Uterus (tissue), 4 donors: ENCODE data around the gene CRMP1. TPM values are rescaled to one million over a fixed set of nuclear protein-coding genes. Genes with fewer than 3 reads are reported as not detected.

Experiments used
- DNase-seq, 2 donors: peaks; one replicate each; pipeline ENCODE4 v3.0.0-alpha.2; 2019 to 2020
- H3K27ac ChIP-seq, 2 donors: fragments of 200-600 bp; sonication (generic); 1 replicate in 1 of 2; 2 replicates in 1 of 2; pipeline ENCODE4 v1.5.1; 2016 to 2018
- H3K27me3 ChIP-seq, 2 donors: fragments of 200-600 bp; sonication (generic); one replicate each; pipeline ENCODE4 v1.5.1; 2018 to 2019; ENCODE audit warnings: control low read depth in 1 of 2
- H3K36me3 ChIP-seq, 2 donors: fragments of 200-600 bp; sonication (generic); one replicate each; pipeline ENCODE4 v1.5.1; 2019; ENCODE audit warnings: control low read depth in 1 of 2
- H3K4me1 ChIP-seq, 2 donors: fragments of 200-600 bp; sonication (generic); one replicate each; pipeline ENCODE4 v1.5.1; 2018 to 2019; ENCODE audit warnings: control low read depth in 1 of 2
- H3K4me3 ChIP-seq, 2 donors: fragments of 200-600 bp; sonication (generic); 1 replicate in 1 of 2; 2 replicates in 1 of 2; pipeline ENCODE4 v1.5.1; 2018 to 2019; ENCODE audit warnings: mild to moderate bottlenecking in 1 of 2
- H3K9me3 ChIP-seq, 2 donors: fragments of 200-600 bp; sonication (generic); one replicate each; pipeline ENCODE4 v1.5.1; 2019; ENCODE audit warnings: control low read depth in 1 of 2
- POLR2A ChIP-seq, 2 donors: fragments of 450-650 bp; IDR thresholded peaks; one replicate each; pipeline ENCODE4 v1.6.1; 2016; ENCODE audit warnings: antibody characterized with exemption in 2 of 2, mild to moderate bottlenecking in 1 of 2, moderate library complexity in 1 of 2
- intact Hi-C: fragments of 100-400 bp; cut with DNase I; formaldehyde crosslinking; loops from one replicate; pipeline ENCODE4 v1.15.1; 2023; ENCODE audit warnings: low total_unique reads
- total RNA-seq, 4 donors: library from RNA; depleted of rRNA in 3 of 4; stranded (reverse); fragments of >200 nt in 3 of 4; gene quantifications; one replicate each; pipeline versions ENCODE4 v1.1.0 to v1.2.4, GENCODE V29; 2014 to 2023
- TF ChIP-seq, protein P1 (sequence below), 4 experiments: fragments of 200-600 bp in 2 of 4; fragments of 450-650 bp in 2 of 4; sonication (generic) in 2 of 4; IDR thresholded peaks; one replicate each; pipeline ENCODE4 v1.5.1; 2016 to 2019; ENCODE audit warnings: antibody characterized with exemption in 4 of 4, mild to moderate bottlenecking in 2 of 4, moderate library complexity in 1 of 4
- donor health status: DM: yes; HTN: yes; CAD: no.

The CRMP1 gene
- total RNA-seq, 4 donors from 2014 or later = 0.59 to 42.8 (median 2.3) TPM

DNA sequence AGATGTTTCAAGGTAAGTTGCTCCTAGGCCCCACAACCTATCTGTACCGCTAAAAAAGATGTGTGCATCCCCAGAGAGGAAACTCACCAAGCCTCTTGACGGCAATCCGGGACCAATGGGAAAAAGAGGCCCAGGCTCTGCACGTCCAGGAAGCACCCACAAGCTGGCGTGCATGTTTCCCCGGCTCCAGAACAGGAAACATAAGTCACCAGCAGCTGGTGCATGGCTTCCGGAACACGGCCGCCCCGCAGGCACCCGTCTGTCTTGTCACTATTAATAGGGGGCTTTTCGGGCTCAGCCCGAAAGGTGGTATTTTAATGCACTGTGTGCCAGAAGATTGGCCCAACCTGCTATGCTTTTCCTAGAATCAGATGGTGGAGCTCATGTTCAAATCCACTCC lies 22.2 kb downstream of the CRMP1 start:
- Histone ChIP-seq H3K4me3 (no peak overlapping the region), H3K27me3 (no peaks in the 10 kb centered on the region), H3K27ac (no peak overlapping the region), H3K9me3 (no peaks in the 10 kb centered on the region), H3K4me1 (no peaks in the 10 kb centered on the region), H3K36me3 (no peaks in the 10 kb centered on the region)
- intact Hi-C loops = no loop called here
- TF ChIP-seq POLR2A (IDR thresholded peaks at IDR 0.05) = no peak
- TF ChIP-seq, protein P1, sequence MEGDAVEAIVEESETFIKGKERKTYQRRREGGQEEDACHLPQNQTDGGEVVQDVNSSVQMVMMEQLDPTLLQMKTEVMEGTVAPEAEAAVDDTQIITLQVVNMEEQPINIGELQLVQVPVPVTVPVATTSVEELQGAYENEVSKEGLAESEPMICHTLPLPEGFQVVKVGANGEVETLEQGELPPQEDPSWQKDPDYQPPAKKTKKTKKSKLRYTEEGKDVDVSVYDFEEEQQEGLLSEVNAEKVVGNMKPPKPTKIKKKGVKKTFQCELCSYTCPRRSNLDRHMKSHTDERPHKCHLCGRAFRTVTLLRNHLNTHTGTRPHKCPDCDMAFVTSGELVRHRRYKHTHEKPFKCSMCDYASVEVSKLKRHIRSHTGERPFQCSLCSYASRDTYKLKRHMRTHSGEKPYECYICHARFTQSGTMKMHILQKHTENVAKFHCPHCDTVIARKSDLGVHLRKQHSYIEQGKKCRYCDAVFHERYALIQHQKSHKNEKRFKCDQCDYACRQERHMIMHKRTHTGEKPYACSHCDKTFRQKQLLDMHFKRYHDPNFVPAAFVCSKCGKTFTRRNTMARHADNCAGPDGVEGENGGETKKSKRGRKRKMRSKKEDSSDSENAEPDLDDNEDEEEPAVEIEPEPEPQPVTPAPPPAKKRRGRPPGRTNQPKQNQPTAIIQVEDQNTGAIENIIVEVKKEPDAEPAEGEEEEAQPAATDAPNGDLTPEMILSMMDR (IDR thresholded peaks at IDR 0.05) = no peak
- DNase-seq = no peak

DNA sequence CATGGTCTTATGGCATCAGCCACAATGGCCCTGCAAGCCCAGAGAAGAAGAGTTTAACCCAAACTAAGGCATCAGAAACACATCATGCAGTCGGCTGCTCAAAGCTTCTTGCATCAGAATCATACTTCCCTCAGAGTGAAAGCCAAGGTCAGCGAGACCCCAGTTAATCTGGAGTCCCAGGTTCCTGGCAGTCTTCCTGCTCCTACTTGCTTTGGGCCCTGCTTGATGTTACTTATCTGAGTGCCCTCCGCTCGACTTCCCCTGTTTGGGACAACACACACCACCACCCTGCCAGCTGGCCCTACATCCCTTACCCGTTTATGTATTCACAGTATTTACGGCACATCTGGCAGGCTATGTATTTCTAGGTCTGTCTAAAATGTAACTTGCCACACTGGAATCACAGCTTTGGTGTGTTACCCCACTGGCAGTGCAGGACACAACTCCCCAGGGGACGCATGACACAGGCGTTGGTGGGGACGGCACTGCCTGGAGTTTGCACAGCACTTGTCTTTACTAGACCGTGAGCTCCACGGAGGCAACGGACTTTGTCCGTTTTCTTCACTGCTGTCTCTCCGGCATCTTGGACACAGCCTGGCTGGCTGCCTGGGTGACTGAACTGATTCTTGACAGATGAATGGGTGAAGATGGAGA lies 22.8 kb downstream of the CRMP1 start:
- no peaks in the 10 kb centered on the region for H3K4me1 ChIP-seq
- no peak for DNase-seq
- intact Hi-C loops = no loop called here
- no peak overlapping the region for H3K27ac ChIP-seq
- H3K9me3 ChIP-seq = no peaks in the 10 kb centered on the region
- H3K4me3 ChIP-seq = no peak overlapping the region
- no peaks in the 10 kb centered on the region for H3K36me3 ChIP-seq
- TF ChIP-seq, protein P1 (IDR thresholded peaks at IDR 0.05) = no peak
- TF ChIP-seq POLR2A (IDR thresholded peaks at IDR 0.05) = no peak
- H3K27me3 ChIP-seq = no peaks in the 10 kb centered on the region

- no peaks in the 10 kb centered on the region for H3K27me3 ChIP-seq
- no peak for TF ChIP-seq POLR2A (IDR thresholded peaks at IDR 0.05)
- TF ChIP-seq, protein P1 (IDR thresholded peaks at IDR 0.05) = no peak
- intact Hi-C loops = no loop called here
- no peak overlapping the region for H3K27ac ChIP-seq
- no peaks in the 10 kb centered on the region for H3K4me1 ChIP-seq
- no peak for DNase-seq
- H3K36me3 ChIP-seq = no peaks in the 10 kb centered on the region
- H3K9me3 ChIP-seq = no peaks in the 10 kb centered on the region
- no peak overlapping the region for H3K4me3 ChIP-seq
Observed at GRCh38 chr4:5867866-5868265, 25.0 kb downstream of the CRMP1 start.

DNA sequence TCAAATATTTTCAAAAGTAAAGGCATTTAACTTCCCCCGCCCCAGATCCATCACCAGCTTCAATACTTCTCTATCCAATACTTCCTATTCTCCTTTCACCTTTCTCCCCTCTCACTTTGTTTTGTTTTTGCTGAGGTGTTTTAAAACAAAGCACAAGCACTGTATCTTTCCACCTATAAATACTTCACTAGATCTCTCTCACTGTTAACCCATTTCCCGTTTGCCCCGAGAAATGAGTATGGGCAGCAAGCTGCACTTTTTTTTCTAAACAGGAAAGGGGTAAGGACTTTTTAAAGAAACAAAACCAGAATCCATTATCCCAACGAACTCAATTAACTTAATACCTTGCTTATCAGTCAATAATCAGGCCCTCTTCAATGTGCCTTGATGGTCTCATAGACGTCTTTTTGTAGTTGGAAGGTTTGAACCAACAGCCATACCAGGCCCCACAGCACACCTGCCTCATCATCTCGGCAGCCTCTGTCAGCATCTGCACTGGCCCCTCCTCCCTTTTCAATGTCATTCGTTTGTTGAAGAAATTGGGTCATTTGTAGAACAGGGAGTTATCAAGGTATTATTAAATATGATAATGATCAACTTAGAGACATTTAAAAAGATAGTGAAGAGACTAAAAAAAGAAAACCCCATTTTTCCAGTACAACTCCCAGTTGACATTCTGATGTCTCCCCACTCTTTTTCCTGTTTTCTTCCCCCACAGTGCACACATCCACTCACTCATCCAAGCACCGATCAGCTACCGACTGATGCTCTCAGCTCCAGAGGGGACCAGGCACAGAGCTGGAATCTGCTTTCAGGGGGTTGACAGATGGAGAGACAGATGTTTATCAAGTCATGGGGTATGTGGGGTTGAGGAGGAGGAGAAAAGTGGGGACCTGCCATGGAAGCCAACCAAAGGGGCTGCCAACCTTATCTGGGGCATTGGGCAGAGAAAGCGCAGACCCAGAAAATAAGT lies 25.8 kb downstream of the CRMP1 start:
- Histone ChIP-seq H3K27me3 (no peaks in the 10 kb centered on the region), H3K9me3 (no peaks in the 10 kb centered on the region), H3K4me1 (no peaks in the 10 kb centered on the region), H3K4me3 (no peak overlapping the region), H3K27ac (no peak overlapping the region), H3K36me3 (no peaks in the 10 kb centered on the region)
- DNase-seq = no peak
- no peak for TF ChIP-seq POLR2A (IDR thresholded peaks at IDR 0.05)
- TF ChIP-seq, protein P1 (IDR thresholded peaks at IDR 0.05) = no peak
- intact Hi-C loops = no loop called here
